ENCODE results near the gene TMEM229B.

The TMEM229B gene

GRCh38 chr14:67440513-67440912 is 48.0 kb downstream of the TMEM229B start:
- Mint-ChIP-seq H3K27ac (no peak overlapping the region), H3K9me3 (no peaks in the 10 kb centered on the region), H3K4me3 (no peak overlapping the region), H3K27me3 (peaks cover 5% of the 10 kb centered on the region), H3K4me1 (ENCODE audit: low read depth) (no peaks in the 10 kb centered on the region), H3K36me3 (ENCODE audit: low read depth) (no peaks in the 10 kb centered on the region)
- no peak for DNase-seq

DNA sequence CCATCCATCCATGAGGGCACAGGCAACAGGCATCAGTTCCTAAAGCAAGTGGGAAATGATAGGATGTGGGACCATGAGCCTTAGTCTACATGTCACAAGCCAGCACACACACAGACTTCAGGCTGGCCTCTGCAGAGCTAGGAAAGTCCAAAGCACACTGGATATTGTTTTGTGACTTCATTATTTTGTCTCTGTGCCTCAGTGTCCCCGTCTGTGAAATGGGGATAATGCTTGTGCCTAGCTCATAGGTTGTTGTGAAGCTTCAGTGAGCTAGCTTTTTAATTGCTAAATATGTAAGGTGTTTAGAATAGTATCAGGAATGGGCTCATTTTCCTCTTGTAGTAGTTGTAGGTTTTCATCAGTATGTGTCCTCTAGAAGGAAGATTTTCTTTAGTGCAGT is 49.6 kb downstream of the TMEM229B start:
- Mint-ChIP-seq H3K4me1 (ENCODE audit: low read depth) (no peaks in the 10 kb centered on the region), H3K9me3 (no peaks in the 10 kb centered on the region), H3K4me3 (no peak overlapping the region), H3K27ac (no peak overlapping the region), H3K36me3 (ENCODE audit: low read depth) (no peaks in the 10 kb centered on the region), H3K27me3 (no peaks in the 10 kb centered on the region)
- DNase-seq: no peak

DNA sequence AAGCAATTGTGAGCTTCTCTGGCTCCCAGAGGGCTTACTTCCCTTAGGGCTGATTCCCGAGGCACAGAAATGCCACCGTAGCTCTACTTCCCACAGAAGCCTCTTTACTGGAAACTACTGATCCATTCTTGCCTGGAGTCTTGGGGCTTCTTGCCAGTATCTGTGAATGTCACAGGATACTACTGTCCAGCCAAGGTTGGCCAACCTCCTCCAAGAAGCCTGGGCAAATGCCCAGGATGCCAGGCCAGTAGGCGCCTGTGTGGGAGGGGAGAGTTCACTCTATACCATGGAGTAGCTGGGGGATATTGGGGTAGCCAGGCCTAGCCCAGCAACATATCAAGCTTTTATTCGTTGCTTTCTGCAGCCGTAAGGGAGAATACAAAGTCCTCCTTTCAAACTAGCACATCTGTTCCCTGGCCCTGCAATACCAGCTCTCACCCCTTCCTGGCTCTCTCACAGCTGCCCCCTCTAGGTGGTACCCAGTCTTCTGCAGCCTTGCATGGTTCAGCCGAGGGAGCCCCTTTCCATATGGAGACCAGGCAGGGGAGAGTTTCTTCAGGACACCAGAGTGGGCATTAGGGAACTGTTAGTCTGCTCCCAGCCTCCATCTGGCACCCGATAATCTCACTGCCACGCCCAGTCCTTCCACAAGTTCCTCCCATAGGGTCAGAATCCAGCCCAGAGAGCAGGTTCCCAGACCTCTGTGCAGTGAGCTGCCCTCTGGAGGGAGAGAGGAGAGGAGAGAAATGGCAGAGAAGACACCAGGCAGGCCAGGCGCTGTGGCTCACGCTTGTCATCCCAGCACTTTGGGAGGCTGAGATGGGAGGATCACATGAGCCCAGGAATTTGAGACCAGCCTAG is 52.3 kb downstream of the TMEM229B start:
- Mint-ChIP-seq H3K4me1 (ENCODE audit: low read depth) (no peaks in the 10 kb centered on the region), H3K4me3 (no peak overlapping the region), H3K9me3 (no peaks in the 10 kb centered on the region), H3K27ac (no peak overlapping the region), H3K36me3 (ENCODE audit: low read depth) (no peaks in the 10 kb centered on the region), H3K27me3 (no peaks in the 10 kb centered on the region)
- no peak for DNase-seq

- H3K9me3 Mint-ChIP-seq: no peaks in the 10 kb centered on the region
Measured at GRCh38 chr14:67435603-67436002, 52.9 kb downstream of the TMEM229B start.

GRCh38 chr14:67432050-67432564 is 56.4 kb downstream of the TMEM229B start:
- Mint-ChIP-seq H3K27me3 (peaks cover under 1% of the 10 kb centered on the region), H3K27ac (no peak overlapping the region), H3K4me3 (no peak overlapping the region), H3K4me1 (ENCODE audit: low read depth) (peaks cover 2% of the 10 kb centered on the region), H3K36me3 (ENCODE audit: low read depth) (no peaks in the 10 kb centered on the region), H3K9me3 (no peaks in the 10 kb centered on the region)
- no peak for DNase-seq

More at GRCh38 chr14:67435603-67436002, 52.9 kb downstream of the TMEM229B start:
- H3K27me3 Mint-ChIP-seq: no peaks in the 10 kb centered on the region
- H3K4me1 Mint-ChIP-seq (ENCODE audit: low read depth): no peaks in the 10 kb centered on the region
- no peaks in the 10 kb centered on the region for H3K36me3 Mint-ChIP-seq (ENCODE audit: low read depth)
- DNase-seq: no peak
- H3K4me3 Mint-ChIP-seq: no peak overlapping the region
- no peak overlapping the region for H3K27ac Mint-ChIP-seq

- Mint-ChIP-seq H3K27me3 (peaks cover 19% of the 10 kb centered on the region), H3K9me3 (no peaks in the 10 kb centered on the region), H3K4me1 (ENCODE audit: low read depth) (peaks cover 4% of the 10 kb centered on the region), H3K27ac (no peak overlapping the region), H3K4me3 (no peak overlapping the region), H3K36me3 (ENCODE audit: low read depth) (no peaks in the 10 kb centered on the region)
- no peak for DNase-seq
Measured at GRCh38 chr14:67429510-67430205, 58.9 kb downstream of the TMEM229B start.

DNA sequence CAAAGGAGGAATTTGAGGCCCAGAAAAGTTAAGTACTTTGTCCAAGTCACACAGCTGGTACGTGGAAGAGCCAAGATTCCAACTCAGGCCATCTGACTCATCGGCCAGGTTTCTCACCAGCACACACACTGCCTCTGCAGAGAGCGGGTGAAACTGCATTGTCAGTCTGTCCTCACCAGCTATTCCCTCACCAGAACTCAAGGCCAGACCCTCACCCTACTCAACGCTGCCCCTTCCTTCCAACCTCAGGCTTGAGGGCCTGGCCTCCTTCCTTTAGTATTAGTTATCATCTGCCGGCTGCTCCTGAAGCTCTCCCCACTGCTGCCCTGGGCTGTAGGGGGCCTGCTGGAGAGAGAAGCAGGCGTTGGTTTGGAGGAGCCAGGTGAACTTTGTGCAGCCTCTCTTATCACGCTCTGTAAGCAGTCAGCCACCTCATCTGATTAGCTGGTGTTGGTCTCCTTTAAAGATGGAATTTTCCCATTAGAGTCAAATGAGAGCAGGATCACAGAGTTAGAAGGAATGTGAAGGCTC is 60.0 kb downstream of the TMEM229B start:
- Mint-ChIP-seq H3K27me3 (peaks cover 23% of the 10 kb centered on the region), H3K36me3 (ENCODE audit: low read depth) (no peaks in the 10 kb centered on the region), H3K4me3 (no peak overlapping the region), H3K4me1 (ENCODE audit: low read depth) (peaks cover 4% of the 10 kb centered on the region), H3K9me3 (no peaks in the 10 kb centered on the region), H3K27ac (no peak overlapping the region)
- no peak for DNase-seq

DNA sequence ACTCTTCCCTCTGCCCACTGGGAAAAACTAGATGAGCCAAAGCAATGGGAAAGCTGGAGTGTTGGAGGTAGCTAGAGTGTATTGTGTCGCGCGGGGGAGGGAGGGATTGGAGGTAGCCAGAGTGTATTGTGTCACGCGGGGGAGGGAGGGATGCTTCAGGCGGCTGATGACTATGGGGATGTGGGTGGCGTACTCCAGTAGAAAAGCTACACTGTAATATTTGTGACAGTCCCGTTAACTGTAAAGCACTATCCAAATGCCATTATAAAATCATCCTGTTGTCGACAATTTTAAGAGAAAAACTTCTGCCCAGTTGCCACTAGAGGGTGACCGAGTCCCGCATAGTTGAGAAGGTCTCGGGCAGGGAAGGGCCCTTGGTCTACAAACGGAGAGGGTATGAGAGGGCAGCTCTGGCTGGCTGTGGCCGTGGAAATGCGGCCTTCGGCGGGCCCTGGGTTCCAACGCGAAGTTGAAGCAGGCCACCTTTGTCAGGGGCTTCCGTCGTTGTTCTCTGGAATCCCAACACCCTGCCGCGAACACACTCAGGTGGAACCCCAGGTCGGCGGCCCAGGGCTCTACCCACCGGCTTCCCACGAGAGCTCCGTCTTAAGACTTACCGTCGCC is 61.4 kb downstream of the TMEM229B start:
- no peak overlapping the region for H3K4me3 Mint-ChIP-seq
- H3K36me3 Mint-ChIP-seq (ENCODE audit: low read depth): no peaks in the 10 kb centered on the region
- DNase-seq: peak; percentile 81
- H3K4me1 Mint-ChIP-seq (ENCODE audit: low read depth): peaks cover 4% of the 10 kb centered on the region
- no peak overlapping the region for H3K27ac Mint-ChIP-seq
- H3K27me3 Mint-ChIP-seq: peaks cover 27% of the 10 kb centered on the region
- no peaks in the 10 kb centered on the region for H3K9me3 Mint-ChIP-seq

DNA sequence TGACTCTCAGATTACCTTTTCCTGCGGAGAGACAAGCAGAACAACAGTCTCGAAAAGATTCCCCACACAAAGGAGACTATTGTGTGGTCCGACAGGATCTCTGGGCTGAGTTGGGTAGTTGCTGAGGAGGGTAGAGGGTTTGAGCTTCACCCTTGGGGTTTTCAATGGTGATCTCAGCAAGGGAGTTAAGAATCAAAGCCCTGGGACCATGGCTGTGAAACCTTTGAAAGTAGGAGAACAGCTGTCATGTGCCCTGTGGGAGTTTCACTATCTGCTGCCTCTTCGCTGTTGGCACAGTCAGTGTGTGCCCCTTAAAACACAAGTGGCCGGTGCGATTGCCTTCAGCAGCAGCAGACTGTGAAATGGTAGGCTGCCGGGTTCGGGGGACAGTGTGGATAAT is 62.4 kb downstream of the TMEM229B start:
- Mint-ChIP-seq H3K36me3 (ENCODE audit: low read depth) (no peaks in the 10 kb centered on the region), H3K27ac (no peak overlapping the region), H3K4me1 (ENCODE audit: low read depth) (peaks cover 4% of the 10 kb centered on the region), H3K9me3 (no peaks in the 10 kb centered on the region), H3K27me3 (peaks cover 27% of the 10 kb centered on the region), H3K4me3 (no peak overlapping the region)
- no peak for DNase-seq

DNA sequence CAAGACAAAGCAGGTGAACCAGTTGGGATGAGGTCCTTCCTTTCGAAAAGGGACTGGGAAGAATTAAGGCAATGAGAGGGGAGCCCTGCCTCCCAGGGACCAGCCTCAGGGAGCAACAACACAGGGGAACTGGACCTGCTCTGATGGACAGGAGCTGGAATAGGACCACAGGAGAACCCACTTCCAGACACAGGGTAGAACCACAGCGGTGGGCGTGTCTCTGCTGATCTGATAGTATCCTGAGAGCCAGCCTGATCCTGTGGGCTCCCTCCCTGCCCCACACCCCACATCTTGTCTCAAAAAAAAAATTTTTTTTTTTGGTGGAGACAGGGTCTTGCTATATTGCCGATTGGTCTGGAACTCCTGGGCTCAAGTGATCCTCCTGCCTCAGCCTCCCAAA is 62.9 kb downstream of the TMEM229B start:
- H3K27me3 Mint-ChIP-seq: peaks cover 27% of the 10 kb centered on the region
- H3K4me1 Mint-ChIP-seq (ENCODE audit: low read depth): peaks cover 4% of the 10 kb centered on the region
- no peak for DNase-seq
- no peak overlapping the region for H3K27ac Mint-ChIP-seq
- no peaks in the 10 kb centered on the region for H3K36me3 Mint-ChIP-seq (ENCODE audit: low read depth)
- H3K4me3 Mint-ChIP-seq: no peak overlapping the region
- no peaks in the 10 kb centered on the region for H3K9me3 Mint-ChIP-seq

- Mint-ChIP-seq H3K27ac (no peak overlapping the region), H3K4me3 (no peak overlapping the region), H3K36me3 (ENCODE audit: low read depth) (no peaks in the 10 kb centered on the region), H3K4me1 (ENCODE audit: low read depth) (peaks cover 4% of the 10 kb centered on the region), H3K27me3 (peaks cover 27% of the 10 kb centered on the region), H3K9me3 (no peaks in the 10 kb centered on the region)
- DNase-seq: no peak
Measured at GRCh38 chr14:67424539-67424938, 64.0 kb downstream of the TMEM229B start.

DNA sequence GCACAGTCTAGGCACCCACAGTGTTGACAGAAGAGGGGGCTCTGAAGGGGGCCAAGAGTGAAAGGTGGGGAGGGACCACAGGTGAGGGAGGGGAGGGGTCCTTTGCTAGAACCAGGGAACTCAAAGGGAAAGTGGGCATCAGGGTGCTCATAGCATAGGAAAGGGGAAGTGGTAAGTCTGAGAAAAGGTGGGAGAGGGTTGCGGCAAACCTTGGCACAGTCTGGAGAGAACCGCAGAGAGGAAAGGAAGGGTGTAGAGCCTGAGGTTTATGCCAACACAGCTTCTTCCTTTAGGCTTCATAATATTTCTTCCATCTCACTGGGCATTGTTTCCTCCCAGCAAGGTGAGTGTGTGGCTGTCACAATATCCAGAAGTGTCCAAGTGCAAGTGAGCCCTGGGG is 65.1 kb downstream of the TMEM229B start:
- Mint-ChIP-seq H3K9me3 (no peaks in the 10 kb centered on the region), H3K27ac (no peak overlapping the region), H3K27me3 (peaks cover 27% of the 10 kb centered on the region), H3K4me1 (ENCODE audit: low read depth) (peaks cover 4% of the 10 kb centered on the region), H3K36me3 (ENCODE audit: low read depth) (no peaks in the 10 kb centered on the region), H3K4me3 (no peak overlapping the region)
- no peak for DNase-seq

- H3K4me3 Mint-ChIP-seq: no peak overlapping the region
- H3K27me3 Mint-ChIP-seq: peaks cover 22% of the 10 kb centered on the region
- H3K36me3 Mint-ChIP-seq (ENCODE audit: low read depth): no peaks in the 10 kb centered on the region
- no peaks in the 10 kb centered on the region for H3K9me3 Mint-ChIP-seq
- H3K27ac Mint-ChIP-seq: no peak overlapping the region
- DNase-seq: no peak
- no peaks in the 10 kb centered on the region for H3K4me1 Mint-ChIP-seq (ENCODE audit: low read depth)
Measured at GRCh38 chr14:67421356-67422224, 66.9 kb downstream of the TMEM229B start.

All from activated T-cell treated with anti-CD3 and anti-CD28 coated beads, Interleukin-2, amount 50 U/mL, for 24 hours (primary cell).